Osteocyte (in vitro differentiated cells): ENCODE results near the gene FAM78B. TPM values are rescaled to one million over a fixed set of nuclear protein-coding genes. Genes with fewer than 3 reads are reported as not detected.

ENCODE experiments used
- DNase-seq: peaks from one replicate; pipeline ENCODE4 v3.0.0; 2021; ENCODE audit warnings: mixed read lengths; ENCODE audit not compliant: unreplicated experiment; ENCODE audit errors: extremely low spot score
- H3K27ac Mint-ChIP-seq: one replicate; pipeline ENCODE4 v1.8.0; 2021; ENCODE audit warnings: mild to moderate bottlenecking, mixed read lengths; ENCODE audit not compliant: unreplicated experiment
- H3K27me3 Mint-ChIP-seq: one replicate; pipeline ENCODE4 v1.8.0; 2021; ENCODE audit warnings: mixed read lengths; ENCODE audit not compliant: unreplicated experiment
- H3K36me3 Mint-ChIP-seq: one replicate; pipeline ENCODE4 v1.8.0; 2021; ENCODE audit warnings: mixed read lengths; ENCODE audit not compliant: unreplicated experiment
- H3K4me1 Mint-ChIP-seq: one replicate; pipeline ENCODE4 v1.8.0; 2021; ENCODE audit warnings: mixed read lengths; ENCODE audit not compliant: unreplicated experiment
- H3K4me3 Mint-ChIP-seq: one replicate; pipeline ENCODE4 v1.8.0; 2021; ENCODE audit warnings: mild to moderate bottlenecking, moderate library complexity, mixed read lengths; ENCODE audit not compliant: unreplicated experiment
- H3K9me3 Mint-ChIP-seq: one replicate; pipeline ENCODE4 v1.8.0; 2021; ENCODE audit warnings: mixed read lengths; ENCODE audit not compliant: unreplicated experiment
- total RNA-seq: library from RNA; stranded (reverse); gene quantifications from 2 replicates; pipeline ENCODE4 v1.2.1, GENCODE V29; 2021
- TF ChIP-seq, protein P1 (sequence below): fragments of 200-600 bp; sonication (generic); IDR thresholded peaks from 2 replicates; pipeline ENCODE4 v1.5.0; 2021; ENCODE audit warnings: antibody characterized with exemption, mild to moderate bottlenecking, moderate library complexity

Gene FAM78B
- total RNA-seq, 1 donor from 2014 or later, result 0.51 TPM

- Mint-ChIP-seq H3K4me1 (no peaks in the 10 kb centered on the region), H3K4me3 (no peak overlapping the region), H3K27ac (no peak overlapping the region), H3K27me3 (no peaks in the 10 kb centered on the region), H3K9me3 (no peaks in the 10 kb centered on the region), H3K36me3 (no peaks in the 10 kb centered on the region)
- DNase-seq, result peak; percentile 77
- TF ChIP-seq, protein P1, sequence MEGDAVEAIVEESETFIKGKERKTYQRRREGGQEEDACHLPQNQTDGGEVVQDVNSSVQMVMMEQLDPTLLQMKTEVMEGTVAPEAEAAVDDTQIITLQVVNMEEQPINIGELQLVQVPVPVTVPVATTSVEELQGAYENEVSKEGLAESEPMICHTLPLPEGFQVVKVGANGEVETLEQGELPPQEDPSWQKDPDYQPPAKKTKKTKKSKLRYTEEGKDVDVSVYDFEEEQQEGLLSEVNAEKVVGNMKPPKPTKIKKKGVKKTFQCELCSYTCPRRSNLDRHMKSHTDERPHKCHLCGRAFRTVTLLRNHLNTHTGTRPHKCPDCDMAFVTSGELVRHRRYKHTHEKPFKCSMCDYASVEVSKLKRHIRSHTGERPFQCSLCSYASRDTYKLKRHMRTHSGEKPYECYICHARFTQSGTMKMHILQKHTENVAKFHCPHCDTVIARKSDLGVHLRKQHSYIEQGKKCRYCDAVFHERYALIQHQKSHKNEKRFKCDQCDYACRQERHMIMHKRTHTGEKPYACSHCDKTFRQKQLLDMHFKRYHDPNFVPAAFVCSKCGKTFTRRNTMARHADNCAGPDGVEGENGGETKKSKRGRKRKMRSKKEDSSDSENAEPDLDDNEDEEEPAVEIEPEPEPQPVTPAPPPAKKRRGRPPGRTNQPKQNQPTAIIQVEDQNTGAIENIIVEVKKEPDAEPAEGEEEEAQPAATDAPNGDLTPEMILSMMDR, result no peak
Measured at GRCh38 chr1:166088572-166088955, 78.2 kb downstream of the FAM78B start.

GRCh38 chr1:166087734-166088571 lies 78.8 kb downstream of the FAM78B start:
- Mint-ChIP-seq H3K4me3 (no peak overlapping the region), H3K4me1 (no peaks in the 10 kb centered on the region), H3K27ac (no peak overlapping the region), H3K36me3 (no peaks in the 10 kb centered on the region), H3K9me3 (no peaks in the 10 kb centered on the region), H3K27me3 (no peaks in the 10 kb centered on the region)
- DNase-seq, result no peak
- TF ChIP-seq, protein P1, result no peak

- Mint-ChIP-seq H3K4me3 (no peak overlapping the region), H3K4me1 (no peaks in the 10 kb centered on the region), H3K27me3 (no peaks in the 10 kb centered on the region), H3K27ac (no peak overlapping the region), H3K9me3 (no peaks in the 10 kb centered on the region), H3K36me3 (no peaks in the 10 kb centered on the region)
- no peak for DNase-seq
- TF ChIP-seq, protein P1, result no peak
Measured at GRCh38 chr1:166086113-166086883, 80.5 kb downstream of the FAM78B start.

- Mint-ChIP-seq H3K27me3 (no peaks in the 10 kb centered on the region), H3K27ac (no peak overlapping the region), H3K9me3 (no peaks in the 10 kb centered on the region), H3K36me3 (no peaks in the 10 kb centered on the region), H3K4me1 (no peaks in the 10 kb centered on the region), H3K4me3 (no peak overlapping the region)
- TF ChIP-seq, protein P1, result no peak
- no peak for DNase-seq
Measured at GRCh38 chr1:166084613-166085012, 82.2 kb downstream of the FAM78B start.

GRCh38 chr1:166083887-166084286 lies 82.9 kb downstream of the FAM78B start:
- Mint-ChIP-seq H3K27ac (no peak overlapping the region), H3K4me1 (no peaks in the 10 kb centered on the region), H3K4me3 (no peak overlapping the region), H3K27me3 (no peaks in the 10 kb centered on the region), H3K9me3 (no peaks in the 10 kb centered on the region), H3K36me3 (no peaks in the 10 kb centered on the region)
- TF ChIP-seq, protein P1, result no peak
- DNase-seq, result no peak
